Measurements from ENCODE around the gene KCNMB1.

DNA sequence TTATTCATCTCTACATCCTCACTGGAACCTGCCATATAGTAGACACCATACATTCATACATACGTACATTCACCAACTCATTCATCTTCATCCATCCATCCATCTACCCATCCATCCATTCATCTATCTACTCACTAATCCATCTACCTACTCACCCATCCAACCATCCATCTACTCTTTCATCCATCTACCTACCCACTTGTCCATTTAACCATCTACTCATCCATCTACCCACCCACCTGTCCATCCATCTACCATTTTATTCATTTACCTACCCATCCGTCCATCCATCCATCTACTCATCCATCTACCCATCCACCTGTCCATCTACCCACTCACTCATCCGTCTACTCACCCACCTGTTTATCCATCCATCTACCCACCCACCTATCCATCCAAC lies 59.6 kb downstream of the KCNMB1 start:
- TF ChIP-seq, protein P1, sequence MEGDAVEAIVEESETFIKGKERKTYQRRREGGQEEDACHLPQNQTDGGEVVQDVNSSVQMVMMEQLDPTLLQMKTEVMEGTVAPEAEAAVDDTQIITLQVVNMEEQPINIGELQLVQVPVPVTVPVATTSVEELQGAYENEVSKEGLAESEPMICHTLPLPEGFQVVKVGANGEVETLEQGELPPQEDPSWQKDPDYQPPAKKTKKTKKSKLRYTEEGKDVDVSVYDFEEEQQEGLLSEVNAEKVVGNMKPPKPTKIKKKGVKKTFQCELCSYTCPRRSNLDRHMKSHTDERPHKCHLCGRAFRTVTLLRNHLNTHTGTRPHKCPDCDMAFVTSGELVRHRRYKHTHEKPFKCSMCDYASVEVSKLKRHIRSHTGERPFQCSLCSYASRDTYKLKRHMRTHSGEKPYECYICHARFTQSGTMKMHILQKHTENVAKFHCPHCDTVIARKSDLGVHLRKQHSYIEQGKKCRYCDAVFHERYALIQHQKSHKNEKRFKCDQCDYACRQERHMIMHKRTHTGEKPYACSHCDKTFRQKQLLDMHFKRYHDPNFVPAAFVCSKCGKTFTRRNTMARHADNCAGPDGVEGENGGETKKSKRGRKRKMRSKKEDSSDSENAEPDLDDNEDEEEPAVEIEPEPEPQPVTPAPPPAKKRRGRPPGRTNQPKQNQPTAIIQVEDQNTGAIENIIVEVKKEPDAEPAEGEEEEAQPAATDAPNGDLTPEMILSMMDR (IDR thresholded peaks at IDR 0.05), result no peak
- no peak for TF ChIP-seq POLR2A (IDR thresholded peaks at IDR 0.05)
